HFF-Myc (cell line): ENCODE results near the gene ZDHHC8.

Experiments used
- DNase-seq: peaks from one replicate; pipeline ENCODE4 v3.0.0-alpha.2; 2011; ENCODE audit warnings: low read depth; ENCODE audit errors: extremely low read depth
- H3K4me3 ChIP-seq: replicated peaks from 2 replicates; pipeline ENCODE4 v1.5.1; 2011; ENCODE audit warnings: low read depth, mild to moderate bottlenecking, control low read depth, low read length
- TF ChIP-seq, protein P1 (sequence below): IDR thresholded peaks from 2 replicates; pipeline ENCODE4 v1.5.1; 2012; ENCODE audit warnings: mild to moderate bottlenecking, low read depth, low read length, control low read depth; ENCODE audit errors: missing control alignments

The ZDHHC8 gene

DNA sequence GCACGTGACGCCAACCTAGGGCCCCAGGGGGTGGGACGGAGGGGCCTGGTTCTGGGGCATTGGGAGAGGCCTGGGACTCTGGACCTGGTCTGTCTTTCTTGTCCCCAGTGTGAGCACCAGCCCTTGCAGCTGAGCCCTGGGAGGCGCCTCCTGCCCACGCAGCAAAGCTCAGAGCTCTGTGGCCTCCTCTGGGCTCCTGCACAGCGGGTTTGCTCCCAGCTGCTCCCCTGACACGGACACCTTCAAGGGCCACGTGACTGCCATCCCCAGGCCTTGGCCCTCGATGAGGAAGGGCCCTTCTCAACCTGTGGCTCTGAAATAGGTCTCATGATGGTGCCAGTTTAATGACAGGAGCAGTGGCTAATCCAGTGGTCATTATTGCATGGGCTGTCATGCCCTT, 50.8 kb downstream of the ZDHHC8 start:
- DNase-seq = no peak
- no peak overlapping the region for H3K4me3 ChIP-seq
- TF ChIP-seq, protein P1, sequence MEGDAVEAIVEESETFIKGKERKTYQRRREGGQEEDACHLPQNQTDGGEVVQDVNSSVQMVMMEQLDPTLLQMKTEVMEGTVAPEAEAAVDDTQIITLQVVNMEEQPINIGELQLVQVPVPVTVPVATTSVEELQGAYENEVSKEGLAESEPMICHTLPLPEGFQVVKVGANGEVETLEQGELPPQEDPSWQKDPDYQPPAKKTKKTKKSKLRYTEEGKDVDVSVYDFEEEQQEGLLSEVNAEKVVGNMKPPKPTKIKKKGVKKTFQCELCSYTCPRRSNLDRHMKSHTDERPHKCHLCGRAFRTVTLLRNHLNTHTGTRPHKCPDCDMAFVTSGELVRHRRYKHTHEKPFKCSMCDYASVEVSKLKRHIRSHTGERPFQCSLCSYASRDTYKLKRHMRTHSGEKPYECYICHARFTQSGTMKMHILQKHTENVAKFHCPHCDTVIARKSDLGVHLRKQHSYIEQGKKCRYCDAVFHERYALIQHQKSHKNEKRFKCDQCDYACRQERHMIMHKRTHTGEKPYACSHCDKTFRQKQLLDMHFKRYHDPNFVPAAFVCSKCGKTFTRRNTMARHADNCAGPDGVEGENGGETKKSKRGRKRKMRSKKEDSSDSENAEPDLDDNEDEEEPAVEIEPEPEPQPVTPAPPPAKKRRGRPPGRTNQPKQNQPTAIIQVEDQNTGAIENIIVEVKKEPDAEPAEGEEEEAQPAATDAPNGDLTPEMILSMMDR = no peak

DNA sequence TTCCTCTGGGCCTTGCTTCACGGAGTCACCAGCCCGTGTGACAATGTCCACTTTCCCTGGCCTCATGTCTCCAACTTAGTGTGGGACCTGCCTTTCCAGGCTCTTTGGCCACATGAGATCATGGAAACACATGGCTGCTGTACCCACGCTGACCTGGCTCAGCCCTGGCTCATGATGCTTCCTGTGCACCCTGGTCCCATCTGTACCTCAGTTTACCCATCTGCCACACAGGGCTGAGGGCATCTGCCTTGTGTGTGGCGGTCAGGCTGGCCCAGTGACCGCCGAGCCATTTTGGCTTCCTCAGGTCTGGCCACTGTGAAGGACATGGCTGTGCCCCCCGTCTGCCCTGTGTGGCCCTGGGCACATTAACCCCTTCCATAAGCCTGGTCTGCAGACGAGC, 51.5 kb downstream of the ZDHHC8 start:
- DNase-seq = no peak
- TF ChIP-seq, protein P1 = no peak
- H3K4me3 ChIP-seq = no peak overlapping the region

DNA sequence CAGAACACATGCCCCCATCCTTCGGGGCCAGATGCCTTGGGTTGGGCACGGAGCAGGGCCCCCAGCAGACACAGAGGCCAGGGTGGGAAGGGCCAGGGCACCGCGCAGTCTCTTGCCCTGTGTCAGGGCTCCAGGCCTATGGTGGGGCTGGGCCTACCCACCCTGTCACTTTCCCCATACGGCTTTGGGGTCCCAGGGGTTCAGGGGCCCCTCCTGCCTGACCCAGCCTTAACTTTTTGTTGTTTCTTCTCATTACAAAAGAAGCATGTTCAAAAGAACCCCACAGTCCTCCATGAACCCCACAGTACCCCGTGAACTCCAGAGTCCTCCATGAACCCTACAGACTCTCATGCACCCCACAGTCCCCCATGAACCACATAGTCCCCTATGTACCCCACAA, 52.2 kb downstream of the ZDHHC8 start:
- TF ChIP-seq, protein P1 = no peak
- H3K4me3 ChIP-seq = no peak overlapping the region
- no peak for DNase-seq

DNA sequence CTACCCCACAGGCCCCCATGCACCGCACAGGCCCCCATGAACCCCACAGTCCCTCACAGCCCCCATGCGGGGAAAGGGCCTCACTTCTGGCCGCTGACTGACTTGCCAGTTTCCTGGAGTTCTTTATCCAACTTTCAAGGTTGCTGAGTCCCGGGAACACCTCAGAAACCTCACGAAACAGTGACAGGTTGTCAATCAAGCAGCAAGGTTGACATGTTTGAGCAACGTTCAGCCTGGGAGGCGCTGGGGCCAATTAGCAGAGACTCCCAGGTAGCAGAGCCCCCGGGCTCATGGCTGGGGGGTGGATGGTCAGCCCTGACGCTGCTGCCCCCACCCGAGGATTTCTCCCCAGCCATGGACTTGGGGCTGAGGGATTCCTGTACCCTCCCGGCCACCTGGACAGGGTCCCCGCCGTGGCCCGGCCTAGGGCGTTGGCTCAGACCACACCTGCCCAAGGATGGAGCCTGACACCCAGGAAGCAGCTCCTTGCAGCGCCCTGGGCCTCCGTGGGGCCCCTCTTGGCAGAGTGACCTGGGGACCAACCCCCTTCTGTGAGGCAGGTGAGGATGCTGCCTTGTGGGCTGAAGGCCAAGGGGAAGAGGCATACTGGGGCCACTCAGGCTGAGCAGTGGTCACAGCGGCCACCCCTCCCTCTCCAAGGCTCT, 53.0 kb downstream of the ZDHHC8 start:
- TF ChIP-seq, protein P1 = no peak

GRCh38 chr22:20185750-20186149, 54.1 kb downstream of the ZDHHC8 start:
- no peak for DNase-seq
- no peak overlapping the region for H3K4me3 ChIP-seq
- TF ChIP-seq, protein P1 = no peak

More for the DNA sequence above, 53.0 kb downstream of the ZDHHC8 start:
- H3K4me3 ChIP-seq = no peak overlapping the region
- no peak for DNase-seq

DNA sequence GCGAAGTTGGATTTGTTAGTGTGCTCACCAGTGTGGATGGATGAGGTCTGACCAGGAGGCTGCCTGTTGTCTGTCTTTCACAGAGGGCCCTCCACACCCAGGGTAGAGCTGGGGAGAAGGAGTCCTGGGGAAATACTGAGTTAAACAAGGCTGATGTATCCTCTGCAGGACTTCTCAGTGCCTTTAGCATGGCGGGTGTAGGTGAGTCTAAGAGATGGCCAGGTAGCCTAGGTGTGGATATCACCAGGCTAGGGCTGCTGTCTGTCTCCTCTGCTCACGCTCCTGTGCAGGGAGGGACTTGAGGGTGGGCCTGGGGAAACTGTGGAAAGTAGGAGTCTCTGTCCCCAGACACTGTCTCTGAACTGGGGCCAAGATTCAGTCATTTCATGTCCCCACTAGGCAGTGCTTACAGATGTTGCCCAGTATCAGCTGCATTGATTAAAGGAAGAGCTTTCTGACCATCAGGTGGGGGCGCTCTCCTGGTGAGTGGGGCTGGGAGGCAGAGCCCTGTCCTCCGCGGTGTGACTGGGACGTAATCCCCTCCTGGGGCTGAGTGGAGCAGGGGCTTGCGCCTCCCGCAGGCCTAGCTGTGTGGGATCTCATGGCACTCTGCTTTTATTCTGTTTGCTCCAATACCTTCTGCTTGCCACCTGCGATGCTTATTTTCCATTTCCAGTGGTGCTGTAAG, 54.7 kb downstream of the ZDHHC8 start:
- TF ChIP-seq, protein P1 = no peak
- no peak for DNase-seq
- no peak overlapping the region for H3K4me3 ChIP-seq
